CD4-positive, alpha-beta T cell treated with Interleukin-4 for 1 hour (primary cell): ENCODE measurements around the gene PPARD.

Experiments used
- DNase-seq, 2 donors: peaks; one replicate each; pipeline ENCODE4 v3.0.0-alpha.2; 2020 to 2022

Gene PPARD

DNA sequence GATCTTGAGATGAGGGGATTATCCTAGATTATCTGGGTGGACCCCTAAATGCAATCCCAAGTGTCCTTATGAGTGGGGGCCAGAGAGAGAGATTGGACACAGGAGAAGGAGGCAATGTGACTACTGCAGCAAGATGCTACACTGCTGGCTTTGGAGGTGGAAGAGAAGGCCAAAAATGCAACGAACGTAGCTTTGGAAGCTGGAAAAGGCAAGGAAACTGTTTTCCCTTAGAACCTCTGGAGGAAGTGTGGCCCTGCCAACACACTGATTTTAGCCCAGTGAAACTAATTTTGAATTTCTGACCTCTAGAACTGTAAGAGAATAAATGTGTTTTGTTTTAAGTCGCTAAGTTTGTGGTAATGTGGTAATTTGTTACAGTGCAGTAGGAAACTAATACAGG, 15.7 kb downstream of the PPARD start:
- DNase-seq: no peak

DNA sequence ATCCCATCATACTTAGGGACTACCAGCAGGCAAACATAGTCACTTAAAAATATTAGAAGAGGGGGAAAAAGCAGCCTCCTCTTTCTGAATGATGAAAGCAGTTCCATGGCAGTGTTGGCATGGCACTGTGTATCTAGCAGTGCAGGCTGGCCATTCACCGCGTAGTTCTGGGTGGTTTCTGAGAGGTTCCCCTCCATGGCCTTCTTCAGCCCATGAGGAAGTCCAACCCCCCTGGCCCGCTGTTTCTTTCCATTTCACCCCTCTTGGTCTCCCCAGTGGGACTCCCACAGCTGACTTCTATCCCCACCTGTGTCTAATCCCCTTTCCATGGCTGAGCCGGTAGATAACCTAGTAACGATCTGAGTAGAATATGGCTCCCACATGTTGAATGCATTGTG, 17.0 kb downstream of the PPARD start:
- no peak for DNase-seq

DNA sequence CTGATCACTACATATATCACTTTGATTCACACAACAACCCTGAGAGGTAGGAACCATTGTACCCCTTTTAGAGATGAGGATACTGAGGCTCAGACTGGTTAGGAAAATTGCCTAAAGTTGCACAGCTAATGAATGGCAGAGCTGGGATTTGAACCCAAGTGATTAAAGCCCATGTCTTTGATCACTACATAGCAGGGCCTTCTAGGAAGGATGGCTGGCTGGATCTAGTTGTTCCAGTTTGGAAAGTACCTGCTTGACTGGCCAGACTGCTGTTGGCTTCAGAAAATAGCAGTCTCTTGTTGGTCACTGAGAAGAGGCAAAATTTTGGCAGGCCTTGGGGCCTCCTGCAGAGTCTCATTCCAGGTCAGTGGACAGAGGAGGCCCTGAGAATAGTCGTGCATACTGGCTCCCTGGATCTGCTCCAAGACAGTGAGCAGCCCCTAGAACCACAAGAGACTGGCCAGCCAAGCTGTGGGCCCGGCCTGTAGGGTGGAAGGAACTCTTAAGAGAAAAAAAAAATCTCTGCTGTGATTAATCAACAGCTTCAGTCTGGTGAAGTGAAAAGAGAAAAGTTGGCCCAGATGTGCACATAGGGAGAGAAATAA, 17.5 kb downstream of the PPARD start:
- no peak for DNase-seq

DNA sequence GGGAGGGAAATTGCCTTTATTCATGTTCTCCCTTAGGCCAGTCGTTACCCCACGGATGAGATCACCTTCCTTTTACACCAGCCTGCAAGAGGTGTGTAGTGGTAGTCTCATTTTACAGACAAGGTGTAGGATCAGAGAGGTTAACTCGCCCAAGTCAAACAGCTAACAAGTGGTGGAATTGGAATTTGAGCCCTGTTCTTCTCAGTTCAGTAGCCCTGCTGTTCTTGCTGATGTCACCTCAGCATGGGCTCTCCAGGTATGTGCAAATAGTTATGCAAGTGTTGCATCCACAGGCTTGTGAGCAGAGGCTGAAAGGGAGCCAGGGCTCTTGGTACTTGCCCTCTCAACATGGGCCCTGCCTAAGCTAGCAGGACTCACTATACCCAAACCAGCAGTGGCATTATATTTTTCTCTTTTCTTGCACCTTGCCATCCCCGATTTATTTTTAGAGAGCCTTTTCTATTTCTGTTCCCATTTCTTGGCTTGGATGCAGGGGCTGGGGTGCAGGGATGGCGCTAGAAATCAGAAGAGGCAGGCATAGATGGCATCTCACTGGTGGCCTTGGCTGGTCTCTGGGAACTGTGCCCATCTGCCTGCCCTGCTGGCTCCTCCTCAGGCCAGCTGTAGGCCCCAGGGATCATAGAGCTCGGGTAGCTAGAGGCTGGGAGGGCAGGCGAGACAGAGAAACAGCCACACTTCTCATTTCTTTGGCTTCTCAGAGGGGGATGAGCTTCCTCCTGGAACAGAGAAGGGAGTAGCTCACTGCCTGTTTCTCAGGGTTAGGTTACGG, 18.2 kb downstream of the PPARD start:
- DNase-seq: no peak

DNA sequence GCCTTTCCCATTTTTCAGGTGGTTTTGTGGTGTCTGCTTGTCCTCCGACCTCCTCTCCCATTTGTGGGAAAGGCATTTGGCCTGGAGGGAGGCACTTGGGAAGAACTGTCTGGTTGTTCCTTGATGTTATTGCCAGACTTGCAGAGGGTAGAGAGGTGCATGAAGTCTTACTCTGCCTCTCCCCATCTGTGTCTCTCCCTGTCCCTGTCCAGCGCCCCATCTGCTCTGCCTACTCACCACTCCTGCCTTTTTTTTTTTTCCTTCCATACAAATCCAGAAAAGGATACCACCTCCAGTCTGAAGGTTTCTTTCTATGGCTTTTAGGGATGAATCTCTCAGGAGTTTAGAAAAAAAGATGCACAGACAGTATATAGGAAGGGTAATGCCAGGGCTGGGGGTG, 19.8 kb downstream of the PPARD start:
- DNase-seq: no peak

DNA sequence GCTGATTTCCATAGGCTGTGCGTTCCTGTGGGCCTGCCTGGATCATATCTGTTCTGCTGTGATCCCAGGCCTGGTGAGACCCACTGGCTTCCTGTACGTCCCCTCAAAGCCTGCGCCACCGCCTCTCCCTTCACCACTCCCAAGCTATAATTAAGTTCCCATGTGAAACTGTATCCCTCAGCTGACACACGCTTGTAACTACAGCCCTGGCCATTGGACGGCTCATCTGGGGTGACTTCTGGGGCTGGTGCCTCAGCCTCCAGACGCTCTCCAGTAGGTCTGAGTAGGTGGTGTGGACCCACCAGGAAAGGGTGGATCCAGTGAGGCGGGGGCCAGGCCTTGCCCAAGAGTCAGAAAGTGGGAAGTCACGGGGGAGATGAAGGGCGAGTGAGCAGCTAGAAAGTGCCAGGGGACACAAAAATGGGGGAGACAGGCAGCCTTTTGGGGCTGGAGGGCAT, 21.0 kb downstream of the PPARD start:
- DNase-seq: no peak

DNA sequence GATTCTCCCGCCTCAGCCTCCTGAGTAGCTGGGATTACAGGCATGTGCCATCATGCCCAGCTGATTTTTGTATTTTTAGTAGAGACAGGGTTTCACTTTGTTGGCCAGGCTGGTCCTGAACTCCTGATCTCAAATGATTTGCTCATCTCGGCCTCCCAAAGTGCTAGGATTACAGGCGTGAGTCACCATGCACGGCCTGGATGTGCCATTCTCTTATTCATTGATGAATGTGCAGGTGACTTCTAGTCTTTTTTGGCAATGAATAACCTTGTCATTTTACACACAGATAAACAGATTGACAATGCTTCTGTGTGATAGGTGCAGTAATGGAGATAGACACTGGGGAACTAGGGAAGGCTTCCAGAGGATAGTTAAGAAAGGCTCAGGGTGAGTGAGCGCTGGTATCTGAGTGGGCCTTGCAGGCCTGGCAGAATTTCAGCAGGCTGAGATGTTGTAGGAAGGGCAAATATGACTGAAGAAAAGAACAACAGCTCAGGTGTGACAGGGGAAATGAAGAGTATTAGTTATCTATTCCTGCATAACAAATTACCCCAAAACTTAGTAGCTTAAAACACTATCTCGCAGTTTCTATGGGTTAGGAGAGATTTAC, 23.3 kb downstream of the PPARD start:
- no peak for DNase-seq

DNA sequence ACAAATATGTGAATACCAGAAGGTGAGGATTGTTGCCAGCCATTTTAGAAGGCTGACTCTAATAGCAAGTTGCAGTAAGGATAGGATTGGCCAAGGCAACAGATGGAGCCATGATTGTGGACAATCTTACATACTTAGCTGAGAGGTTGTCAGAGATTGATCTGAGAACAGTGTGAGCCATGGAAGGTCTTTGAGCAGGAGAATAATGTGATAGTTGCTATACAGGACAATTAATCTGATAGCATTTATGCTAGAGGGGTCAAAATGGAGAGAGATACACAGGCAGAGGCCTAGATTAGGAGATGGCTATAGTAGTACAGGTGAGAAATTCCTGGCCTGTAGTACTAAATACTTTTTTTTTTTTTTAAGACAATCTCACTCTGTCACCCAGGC, 23.8 kb downstream of the PPARD start:
- DNase-seq: no peak

DNA sequence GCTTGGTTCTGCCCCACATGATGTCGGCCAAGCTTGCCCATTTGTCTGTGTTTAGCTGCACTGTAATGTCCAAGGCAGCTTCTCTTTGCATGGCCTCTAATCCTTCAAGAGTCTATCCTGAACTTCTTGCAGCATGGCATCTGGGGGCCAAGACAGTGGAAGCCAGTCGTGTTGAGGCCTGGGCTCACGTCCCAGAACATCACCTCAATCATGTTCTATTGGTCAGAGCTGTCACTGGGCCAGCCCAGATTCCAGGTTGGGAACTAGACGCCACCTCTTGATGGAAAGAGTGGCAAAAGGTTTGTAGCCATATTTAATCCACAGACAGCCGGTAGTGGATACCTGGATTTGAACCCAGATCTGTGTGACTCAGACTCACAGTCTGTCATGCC, 25.3 kb downstream of the PPARD start:
- DNase-seq: no peak

DNA sequence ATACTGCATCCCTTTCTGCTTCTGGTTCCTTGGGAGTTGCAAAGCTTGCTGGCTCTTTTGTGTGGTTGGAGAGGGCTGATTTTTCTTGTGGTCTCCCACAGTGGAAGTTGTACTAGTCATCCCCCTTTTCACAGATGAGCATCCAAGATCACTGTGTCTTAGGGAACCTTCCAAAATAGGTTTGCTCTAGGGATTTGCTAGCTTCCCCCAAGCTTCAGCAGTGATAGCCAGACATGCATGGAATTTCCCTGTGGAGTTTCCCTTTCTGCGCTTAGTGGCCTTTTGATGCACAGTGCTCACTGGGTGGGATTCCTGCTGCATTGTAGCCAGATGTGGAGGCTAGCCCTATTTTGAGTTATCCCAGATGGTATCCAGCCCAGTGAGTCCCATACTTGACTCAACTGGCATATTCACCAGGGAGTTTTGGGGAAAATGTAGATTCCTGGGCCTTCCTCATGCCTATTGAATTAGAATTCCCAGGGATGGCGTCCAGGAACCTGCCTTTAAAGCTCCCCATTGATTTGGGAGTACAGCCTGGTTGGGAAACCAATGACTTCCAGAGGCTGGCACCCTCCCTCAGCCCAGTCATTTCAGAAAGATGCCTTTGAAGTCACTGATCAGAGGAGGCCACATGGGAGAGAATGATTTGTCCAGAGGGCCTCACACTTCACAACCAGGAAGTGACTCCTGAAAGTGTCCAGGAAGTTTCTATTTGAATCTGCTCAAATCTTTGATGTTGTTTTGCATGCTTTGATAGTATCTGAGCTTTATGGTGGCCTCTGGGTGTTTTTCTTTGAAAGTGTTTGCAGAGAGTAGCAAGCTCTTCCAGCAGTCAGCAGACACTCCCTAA, 25.9 kb downstream of the PPARD start:
- DNase-seq: peak in 1 of 2 donors; percentile 28

DNA sequence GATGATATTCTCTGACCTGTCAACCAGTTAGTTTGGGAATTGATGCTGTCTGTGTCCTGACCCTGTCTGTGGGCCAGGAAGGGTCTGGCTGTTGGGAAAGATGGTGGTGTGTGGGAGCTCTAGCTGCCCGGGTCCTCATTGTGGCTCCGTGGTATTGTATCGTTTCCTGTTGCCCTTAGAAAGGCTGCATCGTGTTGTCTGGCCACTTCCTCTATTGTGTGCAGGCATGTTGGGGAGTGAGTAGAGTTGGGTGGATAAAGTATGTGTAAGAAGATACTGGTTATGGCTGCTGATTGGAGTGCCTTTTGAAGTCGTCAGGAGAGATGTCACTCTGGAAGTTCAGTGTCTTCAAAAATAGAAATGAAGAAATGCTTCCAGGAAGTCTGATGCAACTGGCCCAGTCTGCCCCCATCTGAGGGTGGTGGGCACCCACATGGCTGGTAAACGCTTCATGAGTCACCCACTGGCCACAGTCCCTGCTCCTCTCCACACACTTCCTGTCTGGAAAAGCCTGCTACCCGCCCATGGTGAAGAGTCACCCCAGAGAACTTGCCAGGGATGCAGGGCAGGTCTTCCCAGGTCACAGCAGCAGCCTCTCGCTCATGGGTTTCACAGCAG, 27.9 kb downstream of the PPARD start:
- peak; percentile 37 to 81 for DNase-seq

DNA sequence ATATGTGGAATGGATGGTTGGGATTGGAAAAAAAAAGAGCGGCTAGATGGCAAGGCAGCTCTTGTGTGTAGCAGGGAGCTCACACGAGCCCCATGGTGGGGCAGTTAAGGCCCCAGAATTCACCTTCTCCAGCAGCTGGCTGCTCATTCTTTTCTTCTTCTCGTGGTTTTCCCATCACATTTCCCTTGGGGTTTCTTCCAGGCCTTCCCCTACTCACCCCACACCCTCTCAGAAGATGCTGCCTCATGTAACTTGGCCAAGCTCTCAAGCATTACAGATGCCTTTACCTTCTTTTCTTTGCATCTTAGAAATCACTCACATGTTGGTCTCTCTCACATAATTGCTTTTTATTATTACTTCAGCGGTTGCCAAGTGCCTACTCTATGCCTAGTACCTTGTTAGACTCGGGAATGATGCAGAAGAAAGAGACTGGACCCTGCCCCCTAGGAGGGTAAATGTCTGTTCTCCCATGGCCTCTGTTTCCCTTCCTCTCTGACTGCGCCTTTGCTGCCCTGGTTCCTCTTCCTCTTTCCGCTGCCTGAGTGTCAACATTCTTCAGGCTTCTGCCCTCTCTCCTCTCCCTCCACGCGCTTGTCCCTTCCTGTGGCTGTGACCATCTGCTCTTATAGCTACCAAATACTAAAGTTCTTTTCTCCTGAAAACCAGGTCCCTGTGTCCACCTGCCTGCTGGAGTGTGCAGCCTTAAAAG, 28.6 kb downstream of the PPARD start:
- peak in 1 of 2 donors; percentile 38 for DNase-seq

DNA sequence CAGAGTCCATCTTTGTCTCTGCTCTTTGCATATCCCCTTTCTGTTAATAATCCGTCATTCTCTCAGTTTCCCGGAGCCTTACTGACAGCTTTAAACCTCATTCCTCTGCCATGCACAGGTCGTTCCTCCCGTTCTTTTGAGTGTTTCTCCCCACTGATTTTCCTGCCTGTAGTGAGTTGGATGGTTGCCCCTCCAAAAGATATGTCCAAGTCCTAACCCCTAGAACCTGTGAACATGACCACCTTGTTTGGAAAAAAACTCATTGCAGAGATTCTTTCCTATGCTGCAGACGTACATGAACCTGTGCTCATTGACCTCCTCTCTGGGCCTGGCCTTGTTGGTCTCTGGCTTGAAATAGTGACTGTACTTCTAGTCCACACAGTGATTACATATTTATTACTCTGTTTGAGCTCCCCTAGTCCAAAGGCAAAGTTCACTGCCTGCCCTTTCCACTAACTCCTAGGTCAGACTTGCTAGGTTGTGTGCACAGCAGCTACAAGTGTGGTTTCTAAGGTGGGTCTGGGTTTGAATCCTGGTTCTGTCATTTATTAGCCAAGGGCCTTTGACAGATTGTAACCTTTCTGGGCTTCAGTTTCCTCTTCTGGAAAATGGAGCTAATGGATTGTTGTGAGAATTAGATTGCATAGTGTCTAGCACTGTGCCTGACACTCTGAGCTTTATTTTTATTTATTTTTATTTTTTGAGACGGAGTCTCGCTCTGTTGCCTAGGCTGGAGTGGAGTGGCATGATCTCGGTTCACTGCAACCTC, 29.3 kb downstream of the PPARD start:
- DNase-seq: no peak

DNA sequence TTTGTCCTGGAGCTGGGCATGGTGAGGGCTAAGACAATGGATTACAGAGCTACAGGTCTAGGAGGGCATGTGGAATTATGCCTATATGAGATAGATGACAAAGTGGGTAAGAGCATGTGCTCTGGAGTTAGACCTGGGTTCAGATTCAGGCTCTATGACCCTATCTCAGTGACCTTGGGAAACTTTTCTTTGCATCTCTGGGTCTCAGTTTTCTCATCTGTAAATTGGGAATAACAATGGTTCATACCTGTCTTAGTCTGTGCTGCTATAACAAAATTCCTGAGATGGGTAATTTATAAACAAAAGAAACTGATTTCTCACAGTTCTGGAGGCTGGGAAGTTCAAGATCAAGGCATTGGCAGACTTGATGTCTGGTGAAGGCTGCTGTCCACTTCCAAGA, 30.3 kb downstream of the PPARD start:
- no peak for DNase-seq

DNA sequence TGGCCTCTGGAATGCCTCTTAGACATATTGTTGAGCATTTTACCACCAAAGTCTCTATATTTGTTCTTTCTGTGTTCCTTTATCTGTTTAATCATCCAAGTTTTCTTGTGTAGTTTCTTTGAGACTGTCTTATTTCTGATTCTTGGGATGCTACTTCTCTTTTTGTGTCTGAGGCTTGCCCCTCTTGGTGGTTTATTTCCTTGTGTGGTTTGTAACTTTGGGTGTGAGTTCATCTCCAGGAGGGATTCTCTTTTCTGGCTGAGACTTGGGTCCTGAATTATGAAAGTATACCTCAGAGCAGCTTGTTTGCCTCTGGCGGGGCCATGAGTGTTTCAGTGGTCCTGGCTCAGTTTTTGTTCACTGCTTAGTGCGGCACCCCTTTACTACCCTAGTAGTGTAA, 33.9 kb downstream of the PPARD start:
- no peak for DNase-seq

DNA sequence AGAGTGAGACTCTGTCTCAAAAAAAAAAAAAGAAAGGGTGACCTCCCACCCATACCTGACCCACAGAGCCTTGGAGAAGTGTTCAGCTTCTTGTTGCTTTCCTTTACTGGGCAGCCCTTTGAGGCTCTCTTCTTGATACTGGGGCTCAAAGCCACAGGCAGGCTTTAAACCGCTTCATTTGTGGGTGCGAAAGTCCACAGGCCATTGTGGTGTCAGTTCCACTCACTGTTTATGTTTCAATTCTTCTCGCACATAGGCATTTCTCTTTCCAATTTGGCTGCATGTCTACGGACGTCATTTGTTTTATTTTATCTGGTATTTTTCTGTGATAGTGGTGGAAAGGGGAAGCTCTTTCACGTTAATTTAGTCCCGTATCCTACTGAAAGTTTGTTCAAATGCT, 34.6 kb downstream of the PPARD start:
- no peak for DNase-seq

DNA sequence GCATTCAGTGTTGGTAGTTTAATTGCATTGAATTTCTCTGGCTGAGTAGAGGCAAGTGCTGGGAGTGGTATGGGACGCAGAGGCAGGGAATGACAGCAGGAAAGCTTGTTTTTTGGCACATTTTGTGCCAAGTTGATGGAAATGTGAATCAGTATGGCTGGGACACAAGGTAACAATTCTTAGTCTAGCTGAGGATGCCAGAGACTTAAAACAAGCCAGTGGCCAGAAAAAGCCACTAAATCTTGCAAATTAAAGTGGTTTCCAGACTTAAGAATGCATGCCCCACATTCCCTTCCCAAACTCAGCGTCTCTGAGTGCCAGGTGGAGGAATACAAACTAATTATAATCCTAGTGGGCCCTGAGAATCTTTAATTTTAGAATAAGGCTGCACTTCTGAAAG, 35.9 kb downstream of the PPARD start:
- DNase-seq: no peak

DNA sequence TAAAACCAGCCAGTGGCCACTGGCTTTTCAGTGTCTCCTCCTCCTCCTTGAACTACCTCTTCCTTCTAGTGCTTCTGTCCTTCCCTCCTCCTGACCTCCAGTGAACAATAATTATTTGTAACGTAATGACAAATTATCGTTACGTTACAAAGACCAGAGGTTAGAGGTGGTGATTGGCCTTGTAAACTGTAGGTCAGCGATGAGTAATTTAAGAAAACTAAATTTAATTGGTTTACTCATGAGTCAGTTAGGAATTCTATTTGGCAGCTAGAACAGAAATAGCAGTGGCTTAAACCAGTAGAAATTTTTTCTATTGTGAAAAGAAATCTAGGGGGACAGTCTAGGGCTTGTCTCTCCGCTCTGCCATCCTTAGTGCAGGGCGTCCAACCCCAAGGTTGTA, 38.8 kb downstream of the PPARD start:
- DNase-seq: no peak

DNA sequence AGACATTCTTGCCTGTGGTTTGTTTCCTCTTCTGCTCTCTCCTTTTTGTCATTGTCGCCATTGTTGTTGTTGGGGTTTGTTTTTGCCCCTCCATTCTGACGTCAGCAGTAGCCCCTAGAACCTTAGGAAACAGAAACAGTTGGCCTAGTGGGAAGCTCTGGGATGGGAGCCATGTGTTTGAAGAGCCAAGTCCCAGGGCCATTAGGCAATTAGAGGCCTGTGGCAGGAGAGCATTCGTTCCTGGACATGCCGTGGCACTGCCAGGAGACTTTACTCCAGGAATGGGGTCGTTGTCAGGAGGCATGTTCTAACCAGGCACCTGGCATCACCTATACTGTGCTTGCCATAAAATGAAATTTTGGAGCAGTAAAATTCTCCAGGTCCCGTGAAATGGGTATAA, 39.7 kb downstream of the PPARD start:
- no peak for DNase-seq

DNA sequence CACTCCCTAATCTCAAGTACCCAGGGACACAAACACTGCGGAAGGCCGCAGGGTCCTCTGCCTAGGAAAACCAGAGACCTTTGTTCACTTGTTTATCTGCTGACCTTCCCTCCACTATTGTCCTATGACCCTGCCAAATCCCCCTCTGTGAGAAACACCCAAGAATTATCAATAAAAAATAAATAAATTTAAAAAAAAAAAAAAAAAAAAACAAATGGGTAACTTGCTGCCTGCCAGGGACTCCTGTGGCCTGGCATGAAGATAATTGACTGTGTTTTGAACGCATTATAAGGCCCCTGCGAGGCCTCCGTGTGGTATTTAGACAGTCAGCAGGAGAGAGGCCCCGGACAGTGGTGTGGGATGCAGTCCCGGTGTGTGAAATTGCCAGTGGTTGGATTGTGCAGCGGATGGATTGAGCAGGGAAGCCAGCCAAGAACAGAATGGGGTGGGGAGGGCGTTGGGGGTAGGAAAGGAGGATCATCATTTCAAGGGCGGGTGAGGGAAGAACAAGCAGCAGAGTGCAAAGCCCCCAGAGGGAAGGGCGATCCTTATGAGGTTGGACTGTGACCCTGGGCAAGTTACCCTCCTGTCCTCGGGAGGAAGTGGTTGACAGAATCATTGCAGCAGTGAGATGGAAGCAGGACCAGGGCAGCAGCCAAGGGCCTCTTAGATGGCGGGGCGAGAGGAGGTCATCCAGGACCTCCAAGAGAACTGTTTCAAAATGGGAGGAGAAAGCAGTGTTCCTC, 43.3 kb downstream of the PPARD start:
- no peak for DNase-seq

DNA sequence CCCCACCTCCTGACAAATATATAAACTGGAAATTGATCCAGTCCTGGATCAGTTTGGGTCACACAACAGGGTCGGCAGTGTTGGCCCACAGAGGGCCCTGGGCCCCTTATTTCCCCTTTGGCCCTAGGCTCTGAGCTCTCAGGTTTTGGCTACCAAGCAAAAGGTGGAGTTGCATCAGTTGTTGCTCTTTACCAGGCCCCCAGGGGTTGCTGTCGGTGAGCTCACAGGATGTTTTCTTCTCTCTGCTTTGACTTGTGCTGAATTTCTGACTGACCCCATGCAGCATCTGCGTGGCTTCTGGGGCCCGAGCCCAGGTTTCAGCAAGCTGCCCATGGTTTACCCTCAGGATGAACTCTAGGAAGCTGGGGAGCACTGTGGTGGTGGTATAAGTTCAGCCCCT, 44.6 kb downstream of the PPARD start:
- DNase-seq: no peak
